ENCODE results near the gene FKBP6.
"Not testable (repeated sequence)": the region's sequence is repeated elsewhere in the genome, so short reads cannot be mapped to it uniquely, and the experiment has no call there.

Gene FKBP6

DNA sequence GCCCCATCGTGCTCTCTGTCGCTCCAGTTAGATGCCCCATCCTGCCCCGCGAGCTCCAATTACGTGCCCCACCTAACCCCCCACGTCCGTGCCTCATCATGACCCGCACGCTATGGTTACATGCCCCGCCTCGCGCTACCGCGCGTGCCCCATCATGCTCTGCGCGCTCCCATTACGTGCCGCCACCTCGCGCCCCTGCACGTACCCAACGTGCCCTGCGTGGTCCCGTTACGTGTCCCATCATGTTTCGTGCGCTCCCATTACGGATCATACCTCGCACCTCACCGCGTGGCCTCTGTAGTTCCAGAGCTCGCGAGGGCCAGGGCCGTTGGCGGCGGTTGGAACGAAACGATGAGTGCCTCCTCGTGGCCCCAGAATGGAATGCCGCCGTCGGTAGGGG lies at the start of gene FKBP6, which contains the start of gene TRIM50:
TSS of gene FKBP6 (plus strand) at position 240 of the 400 bp plus-strand sequence. CDS start 268 bp downstream, outside the sequence.
TSS of gene TRIM50 (minus strand) at position 161 of the 400 bp plus-strand sequence. CDS start 3,295 bp downstream, outside the sequence.
- DNase-seq, result not testable (repeated sequence)

- DNase-seq, result not testable (repeated sequence)
Observed at GRCh38 chr7:73297235-73297634, 30.7 kb upstream of the FKBP6 start.

DNA sequence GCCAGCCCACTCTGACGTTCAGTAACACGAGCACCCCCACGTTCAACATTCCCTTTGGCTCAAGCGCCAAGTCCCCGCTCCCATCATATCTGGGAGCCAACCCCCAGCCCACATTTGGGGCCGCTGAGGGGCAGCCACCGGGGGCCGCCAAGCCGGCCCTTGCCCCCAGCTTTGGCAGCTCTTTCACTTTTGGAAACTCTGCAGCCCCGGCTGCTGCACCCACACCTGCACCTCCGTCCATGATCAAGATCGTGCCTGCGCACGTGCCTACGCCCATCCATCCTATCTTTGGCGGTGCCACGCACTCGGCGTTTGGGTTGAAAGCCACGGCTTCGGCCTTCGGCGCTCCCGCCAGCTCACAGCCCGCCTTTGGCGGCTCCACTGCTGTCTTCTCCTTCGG lies 30.3 kb upstream of the FKBP6 start:
- not testable (repeated sequence) for DNase-seq

GRCh38 chr7:73299812-73300211 lies 28.1 kb upstream of the FKBP6 start:
- DNase-seq, result not testable (repeated sequence)

DNA sequence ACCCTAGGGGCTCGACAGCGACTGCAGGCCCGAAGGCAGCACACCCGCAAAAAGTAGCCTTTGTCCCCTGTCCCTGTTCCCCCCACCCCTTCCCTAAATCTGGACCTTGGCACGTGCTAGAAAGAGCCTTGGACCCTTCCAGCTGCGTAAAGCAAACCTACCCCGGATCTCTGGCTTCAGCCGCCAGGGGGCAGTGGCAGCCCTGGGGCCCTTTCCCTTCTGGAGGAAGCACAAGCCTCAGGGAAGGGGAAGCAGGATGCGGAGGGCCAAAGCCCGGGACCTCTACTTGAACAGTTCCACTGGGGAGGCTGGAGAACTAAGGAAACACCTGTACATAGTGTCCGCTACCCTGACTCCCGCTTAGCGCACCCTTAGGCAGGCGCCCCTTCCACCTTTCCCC lies 26.9 kb upstream of the FKBP6 start:
- not testable (repeated sequence) for DNase-seq

DNA sequence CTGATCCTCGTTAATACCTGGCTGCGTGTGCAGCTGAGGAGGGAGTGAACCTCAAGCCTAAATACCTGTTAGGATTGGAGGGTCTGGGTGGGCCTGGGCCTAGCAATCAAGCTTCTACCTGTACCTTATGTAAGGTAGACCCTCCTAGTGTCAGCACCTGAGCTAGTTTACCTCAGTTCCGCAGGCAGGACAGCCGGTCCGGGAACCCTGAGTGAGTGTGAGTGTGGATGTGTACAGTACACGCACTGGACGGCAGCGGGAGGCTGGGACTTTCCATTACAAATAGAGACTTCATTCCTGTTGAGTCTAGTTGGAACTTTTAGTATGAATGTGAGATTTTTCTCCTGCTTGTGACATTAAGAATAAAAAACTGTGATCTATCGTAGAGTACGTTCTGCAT lies 25.1 kb upstream of the FKBP6 start:
- not testable (repeated sequence) for DNase-seq

GRCh38 chr7:73303546-73303945 lies 24.4 kb upstream of the FKBP6 start:
- no peak for DNase-seq

- DNase-seq, result no peak
Observed at GRCh38 chr7:73304071-73304470, 23.9 kb upstream of the FKBP6 start.

GRCh38 chr7:73304612-73305387 lies 23.2 kb upstream of the FKBP6 start:
- DNase-seq, result peak; percentile 92

GRCh38 chr7:73307436-73307835 lies 20.5 kb upstream of the FKBP6 start:
- DNase-seq, result no peak

DNA sequence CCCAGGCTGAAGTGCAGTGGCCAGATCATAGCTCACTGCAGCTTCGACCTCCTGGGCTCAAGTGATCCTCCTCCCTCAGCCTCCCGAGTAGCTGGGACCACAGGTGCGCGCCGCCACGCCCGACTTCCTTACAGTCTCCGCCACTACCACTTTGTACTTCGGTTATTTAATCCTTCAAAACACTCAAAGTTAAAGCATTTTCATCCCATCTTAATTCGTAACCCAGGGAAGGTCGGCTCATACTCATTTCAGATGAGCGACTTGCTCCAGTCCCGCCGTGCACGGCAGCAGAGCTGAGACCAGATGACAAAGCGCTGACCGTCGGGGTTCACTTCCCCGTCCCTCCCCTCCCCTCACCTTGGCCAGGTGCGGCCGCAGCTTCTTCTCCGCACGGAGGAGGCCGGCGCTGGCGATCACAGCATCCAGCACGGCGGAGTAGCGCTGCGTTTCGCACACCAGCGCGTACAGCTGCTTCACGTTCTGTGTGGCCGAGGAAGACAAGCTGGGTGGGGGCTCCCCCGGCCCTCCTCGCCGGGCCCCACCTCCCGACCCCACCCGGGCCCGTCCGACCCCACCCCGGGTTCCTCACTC lies 19.8 kb upstream of the FKBP6 start:
- DNase-seq, result no peak

DNA sequence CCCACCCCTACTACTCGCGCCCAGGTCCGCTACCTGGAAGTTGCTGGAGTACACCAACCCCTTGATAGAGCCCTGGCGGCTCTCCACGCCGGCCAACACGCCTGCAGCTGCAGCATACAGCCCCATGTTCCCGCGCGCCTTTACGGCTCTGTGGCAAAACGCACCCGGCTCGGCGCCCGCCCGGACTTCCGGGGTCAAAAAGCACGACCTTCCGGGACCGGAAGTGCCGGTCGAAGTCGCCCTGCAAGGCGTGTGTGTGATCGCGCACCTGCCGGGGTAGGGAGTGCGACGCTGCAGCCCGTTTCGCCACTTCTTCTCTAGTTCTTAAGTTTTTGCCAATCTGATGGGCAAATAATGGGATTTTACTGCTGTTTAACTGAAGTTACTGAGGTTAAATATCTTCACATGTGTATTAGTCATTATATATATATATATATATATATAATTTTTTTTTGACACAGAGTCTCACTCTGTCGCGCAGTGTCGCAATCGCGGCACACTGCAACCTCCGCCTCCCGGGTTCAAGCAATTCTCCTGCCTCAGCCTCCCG lies 19.2 kb upstream of the FKBP6 start, which contains the start of gene NSUN5:
TSS of gene NSUN5 (minus strand) at position 162 of the 550 bp plus-strand sequence. CDS start at position 126, 36 bp downstream.
- DNase-seq, result peak; percentile 90

- not testable (repeated sequence) for DNase-seq
Observed at GRCh38 chr7:73311421-73311820, 16.5 kb upstream of the FKBP6 start.

- DNase-seq, result no peak
Observed at GRCh38 chr7:73312831-73313520, 15.0 kb upstream of the FKBP6 start.

GRCh38 chr7:73313521-73313906 lies 14.4 kb upstream of the FKBP6 start:
- no peak for DNase-seq

DNA sequence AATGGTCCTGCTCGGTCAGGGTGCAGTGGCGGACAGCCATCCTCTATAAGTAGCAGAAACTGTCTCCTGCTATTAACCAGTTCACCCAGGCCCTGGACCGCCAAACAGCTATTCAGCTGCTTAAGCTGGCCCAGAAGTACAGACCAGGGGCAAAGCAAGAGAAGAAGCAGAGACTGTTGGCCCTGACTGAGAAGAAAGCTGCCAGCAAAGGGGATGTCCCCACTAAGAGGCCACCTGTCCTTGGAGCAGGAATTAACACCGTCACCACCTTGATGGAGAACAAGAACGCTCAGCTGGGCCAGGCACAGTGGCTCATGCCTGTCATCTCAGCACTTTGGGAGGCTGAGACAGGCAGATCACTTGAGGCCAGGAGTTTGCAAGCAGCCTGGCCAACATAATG lies 13.7 kb upstream of the FKBP6 start:
- no peak for DNase-seq

GRCh38 chr7:73316521-73316920 lies 11.4 kb upstream of the FKBP6 start:
- DNase-seq, result no peak

- not testable (repeated sequence) for DNase-seq
Observed at GRCh38 chr7:73318656-73319204, 9.2 kb upstream of the FKBP6 start.

- not testable (repeated sequence) for DNase-seq
Observed at GRCh38 chr7:73319541-73319940, 8.4 kb upstream of the FKBP6 start.

GRCh38 chr7:73320009-73320408 lies 8.0 kb upstream of the FKBP6 start:
- DNase-seq, result not testable (repeated sequence)

DNA sequence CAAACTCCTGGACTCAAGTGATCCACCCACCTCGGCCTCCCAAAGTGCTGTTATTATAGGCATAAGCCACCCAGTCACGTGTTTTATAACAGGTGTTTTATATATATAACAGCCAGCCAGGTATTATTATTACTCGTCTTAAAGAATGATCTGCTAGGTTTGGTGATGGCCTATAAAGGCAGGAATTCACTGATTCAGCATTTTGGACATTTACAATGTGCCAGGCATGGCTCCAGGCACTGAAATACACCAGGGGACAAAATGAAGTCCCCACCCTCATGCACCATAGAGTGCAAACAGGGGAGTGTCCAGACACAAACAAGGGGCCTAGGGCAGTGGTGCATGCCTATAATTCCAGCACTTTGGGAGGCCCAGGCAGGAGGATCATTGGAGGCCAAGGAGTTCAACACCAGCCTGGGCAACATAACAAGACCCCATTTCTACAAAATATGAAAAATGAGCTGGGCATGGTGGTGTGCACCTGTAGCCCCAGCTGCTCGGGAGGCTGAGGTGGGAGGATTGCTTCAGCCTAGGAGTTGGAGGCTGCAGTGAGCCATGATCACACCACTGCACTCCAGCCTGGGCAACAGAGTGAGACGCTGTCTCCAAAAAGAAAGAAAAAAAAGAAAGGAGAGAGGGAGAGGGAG lies 4.4 kb upstream of the FKBP6 start:
- DNase-seq, result not testable (repeated sequence)
